NCI-H524 (cell line): ENCODE measurements around the gene PLCB1.
"Not testable (repeated sequence)": the region's sequence is repeated elsewhere in the genome, so short reads cannot be mapped to it uniquely, and the experiment has no call there.

Experiments used
- DNase-seq, 2 experiments: peaks; one replicate each; lab custom pipeline; 2025; lab: John Stamatoyannopoulos, UW

Gene PLCB1

GRCh38 chr20:8443464-8444072 lies 311.5 kb downstream of the PLCB1 start:
- DNase-seq: no peak

GRCh38 chr20:8447262-8448120 lies 315.4 kb downstream of the PLCB1 start:
- DNase-seq: no peak

GRCh38 chr20:8449123-8449522 lies 317.1 kb downstream of the PLCB1 start:
- no peak for DNase-seq

- peak; percentile 9 to 65 for DNase-seq
These were observed 322.2 kb downstream of the PLCB1 start for GRCh38 chr20:8454137-8454712.

- no peak for DNase-seq
These were observed 324.7 kb downstream of the PLCB1 start for GRCh38 chr20:8456765-8457164.

- no peak for DNase-seq
These were observed 325.9 kb downstream of the PLCB1 start for GRCh38 chr20:8457978-8458377.

- DNase-seq: peak in 1 of 2 experiments; percentile 41
These were observed 329.1 kb downstream of the PLCB1 start for GRCh38 chr20:8461186-8461585.

- no peak for DNase-seq
These were observed 332.3 kb downstream of the PLCB1 start for GRCh38 chr20:8464368-8464767.

GRCh38 chr20:8466781-8467180 lies 334.7 kb downstream of the PLCB1 start:
- DNase-seq: not testable (repeated sequence)

GRCh38 chr20:8470156-8470555 lies 338.1 kb downstream of the PLCB1 start:
- DNase-seq: no peak

- no peak for DNase-seq
These were observed 339.4 kb downstream of the PLCB1 start for GRCh38 chr20:8471465-8471864.

- no peak for DNase-seq
These were observed 341.4 kb downstream of the PLCB1 start for GRCh38 chr20:8473459-8473858.

GRCh38 chr20:8474027-8474668 lies 342.1 kb downstream of the PLCB1 start:
- DNase-seq: no peak

GRCh38 chr20:8476021-8476420 lies 344.0 kb downstream of the PLCB1 start:
- no peak for DNase-seq

GRCh38 chr20:8480597-8480996 lies 348.5 kb downstream of the PLCB1 start:
- no peak for DNase-seq

GRCh38 chr20:8487696-8488095 lies 355.6 kb downstream of the PLCB1 start:
- no peak for DNase-seq

- DNase-seq: no peak
These were observed 357.2 kb downstream of the PLCB1 start for GRCh38 chr20:8489094-8489883.

- DNase-seq: no peak
These were observed 358.2 kb downstream of the PLCB1 start for GRCh38 chr20:8490076-8490830.

GRCh38 chr20:8492173-8492572 lies 360.1 kb downstream of the PLCB1 start:
- no peak for DNase-seq

GRCh38 chr20:8498571-8498970 lies 366.5 kb downstream of the PLCB1 start:
- no peak for DNase-seq

- no peak for DNase-seq
These were observed 372.0 kb downstream of the PLCB1 start for GRCh38 chr20:8504030-8504429.
